A673 (cell line): Measurements from ENCODE around the gene RSU1.

Experiments used
- EZH2 ChIP-seq: fragments of 200-600 bp; sonication (generic); IDR thresholded peaks from 2 replicates; pipeline ENCODE4 v1.6.1; 2017; ENCODE audit warnings: borderline replicate concordance, low read depth, mild to moderate bottlenecking, mixed read lengths, antibody characterized with exemption, low read length; ENCODE audit not compliant: poor library complexity, severe bottlenecking
- TF ChIP-seq, protein P1 (sequence below): fragments of 300-800, 200-600 bp; sonication (generic); conservative IDR thresholded peaks from 2 replicates; pipeline ENCODE4 v1.5.1; 2017; ENCODE audit warnings: low read depth, mild to moderate bottlenecking, antibody characterized with exemption, low read length, moderate library complexity, mixed read lengths

DNA sequence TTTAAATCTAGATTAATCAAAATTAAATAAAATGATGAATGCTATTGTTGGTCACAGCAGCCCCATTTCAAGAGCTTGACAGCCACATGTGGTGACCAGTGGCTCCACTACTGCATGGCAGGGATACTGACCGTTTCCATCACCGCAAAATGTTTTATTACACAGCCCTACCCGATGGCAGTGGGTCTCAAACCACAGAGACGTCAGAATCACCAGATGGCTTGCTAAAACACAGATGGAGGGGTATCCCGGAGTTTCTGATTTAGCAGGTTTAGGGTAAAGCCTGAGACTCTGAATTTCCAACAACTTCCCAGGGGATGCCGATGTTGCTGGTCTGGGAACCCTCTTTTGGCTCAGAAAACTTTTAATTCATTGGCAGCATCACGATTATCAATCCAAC is 47.9 kb downstream of the RSU1 start:
- TF ChIP-seq, protein P1, sequence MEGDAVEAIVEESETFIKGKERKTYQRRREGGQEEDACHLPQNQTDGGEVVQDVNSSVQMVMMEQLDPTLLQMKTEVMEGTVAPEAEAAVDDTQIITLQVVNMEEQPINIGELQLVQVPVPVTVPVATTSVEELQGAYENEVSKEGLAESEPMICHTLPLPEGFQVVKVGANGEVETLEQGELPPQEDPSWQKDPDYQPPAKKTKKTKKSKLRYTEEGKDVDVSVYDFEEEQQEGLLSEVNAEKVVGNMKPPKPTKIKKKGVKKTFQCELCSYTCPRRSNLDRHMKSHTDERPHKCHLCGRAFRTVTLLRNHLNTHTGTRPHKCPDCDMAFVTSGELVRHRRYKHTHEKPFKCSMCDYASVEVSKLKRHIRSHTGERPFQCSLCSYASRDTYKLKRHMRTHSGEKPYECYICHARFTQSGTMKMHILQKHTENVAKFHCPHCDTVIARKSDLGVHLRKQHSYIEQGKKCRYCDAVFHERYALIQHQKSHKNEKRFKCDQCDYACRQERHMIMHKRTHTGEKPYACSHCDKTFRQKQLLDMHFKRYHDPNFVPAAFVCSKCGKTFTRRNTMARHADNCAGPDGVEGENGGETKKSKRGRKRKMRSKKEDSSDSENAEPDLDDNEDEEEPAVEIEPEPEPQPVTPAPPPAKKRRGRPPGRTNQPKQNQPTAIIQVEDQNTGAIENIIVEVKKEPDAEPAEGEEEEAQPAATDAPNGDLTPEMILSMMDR = no peak
- TF ChIP-seq EZH2 = no peak
